Activated CD8-positive, alpha-beta memory T cell treated with anti-CD3 and anti-CD28 coated beads for 36 hours (primary cell): ENCODE results near the gene CCDC185. TPM values are rescaled to one million over a fixed set of nuclear protein-coding genes. Genes with fewer than 3 reads are reported as not detected.
"Not testable (repeated sequence)": the region's sequence is repeated elsewhere in the genome, so short reads cannot be mapped to it uniquely, and the experiment has no call there.

Experiments used
- CTCF ChIA-PET: fragments of 350-600 bp; sonication (Branson Sonifier 250); formaldehyde crosslinking; loops from one replicate; lab custom pipeline; 2021; ENCODE audit warnings: antibody characterized with exemption; lab: Charles Lee
- POLR2A ChIA-PET: fragments of 350-600 bp; sonication (Branson Sonifier 250); formaldehyde crosslinking; loops from one replicate; lab custom pipeline; 2021; ENCODE audit warnings: antibody characterized with exemption; lab: Charles Lee
- total RNA-seq, 2 experiments: library from RNA; stranded (reverse); gene quantifications; one replicate each; pipeline ENCODE4 v1.2.3, GENCODE V29; 2021

Gene CCDC185
- total RNA-seq, 2 experiments from 2014 or later, result not detected

DNA sequence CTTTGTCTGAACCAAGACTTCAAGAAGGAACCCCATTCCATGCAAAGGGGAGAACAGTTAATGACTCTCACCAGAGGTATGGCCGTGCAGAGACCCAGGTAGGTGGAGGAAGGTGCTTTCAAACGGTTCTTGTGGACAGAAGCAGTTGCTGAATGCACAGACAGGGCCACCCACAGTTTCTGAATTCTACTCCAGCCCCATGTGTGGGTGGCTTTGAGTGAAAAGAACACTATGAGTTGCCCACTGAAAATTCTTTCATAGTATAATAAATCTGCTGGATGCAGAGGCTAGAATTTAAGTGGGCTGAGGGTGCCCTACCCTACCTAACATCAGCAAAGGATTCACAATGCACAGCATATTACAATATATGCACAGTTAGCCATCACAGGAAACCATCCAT is 7.2 kb upstream of the CCDC185 start:
- CTCF ChIA-PET, result no interaction called here
- POLR2A ChIA-PET, result no interaction called here

GRCh38 chr1:223390618-223391017 is 2.6 kb upstream of the CCDC185 start:
- POLR2A ChIA-PET, result no interaction called here

DNA sequence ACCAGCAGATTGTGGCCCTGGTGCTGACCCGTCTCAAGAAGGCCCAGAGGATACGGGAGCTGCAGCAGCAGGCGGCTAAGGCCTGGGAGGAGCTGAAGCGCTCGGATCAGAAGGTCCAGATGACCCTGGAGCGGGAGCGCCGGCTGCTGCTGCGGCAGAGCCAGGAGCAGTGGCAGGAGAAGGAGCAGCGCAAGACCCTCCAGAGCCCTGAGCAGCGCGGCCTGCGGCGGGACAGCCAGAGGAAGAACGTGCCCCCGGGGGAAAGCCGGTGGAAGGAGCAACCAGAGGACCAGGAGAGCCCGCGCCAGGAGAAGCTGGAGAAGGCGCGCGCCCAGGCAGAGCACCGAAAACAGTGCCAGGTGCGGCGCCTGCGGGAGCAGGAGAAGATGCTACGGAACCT is 1.0 kb downstream of the CCDC185 start:
- ChIA-PET POLR2A (no interaction called here), CTCF (no interaction called here)

More at GRCh38 chr1:223390618-223391017, 2.6 kb upstream of the CCDC185 start:
- CTCF ChIA-PET, result no interaction called here

- ChIA-PET CTCF (no interaction called here), POLR2A (no interaction called here)
Observed at GRCh38 chr1:223394706-223395105, 1.5 kb downstream of the CCDC185 start.

DNA sequence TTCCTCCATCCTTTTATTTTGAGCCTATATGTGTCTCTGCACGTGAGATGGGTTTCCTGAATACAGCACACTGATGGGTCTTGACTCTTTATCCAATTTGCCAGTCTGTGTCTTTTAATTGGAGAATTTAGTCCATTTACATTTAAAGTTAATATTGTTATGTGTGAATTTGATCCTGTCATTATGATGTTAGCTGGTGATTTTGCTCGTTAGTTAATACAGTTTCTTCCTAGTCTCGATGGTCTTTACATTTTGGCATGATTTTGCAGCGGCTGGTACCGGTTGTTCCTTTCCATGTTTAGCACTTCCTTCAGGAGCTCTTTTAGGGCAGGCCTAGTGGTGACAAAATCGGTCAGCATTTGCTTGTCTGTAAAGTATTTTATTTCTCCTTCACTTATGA is 6.2 kb downstream of the CCDC185 start:
- POLR2A ChIA-PET, CTCF ChIA-PET: not testable (repeated sequence)

- CTCF ChIA-PET, result no interaction called here
- POLR2A ChIA-PET, result no interaction called here
Observed at GRCh38 chr1:223401873-223402789, 8.9 kb downstream of the CCDC185 start.

- POLR2A ChIA-PET, result no interaction called here
- CTCF ChIA-PET, result no interaction called here
Observed at GRCh38 chr1:223402790-223403142, 9.6 kb downstream of the CCDC185 start.

DNA sequence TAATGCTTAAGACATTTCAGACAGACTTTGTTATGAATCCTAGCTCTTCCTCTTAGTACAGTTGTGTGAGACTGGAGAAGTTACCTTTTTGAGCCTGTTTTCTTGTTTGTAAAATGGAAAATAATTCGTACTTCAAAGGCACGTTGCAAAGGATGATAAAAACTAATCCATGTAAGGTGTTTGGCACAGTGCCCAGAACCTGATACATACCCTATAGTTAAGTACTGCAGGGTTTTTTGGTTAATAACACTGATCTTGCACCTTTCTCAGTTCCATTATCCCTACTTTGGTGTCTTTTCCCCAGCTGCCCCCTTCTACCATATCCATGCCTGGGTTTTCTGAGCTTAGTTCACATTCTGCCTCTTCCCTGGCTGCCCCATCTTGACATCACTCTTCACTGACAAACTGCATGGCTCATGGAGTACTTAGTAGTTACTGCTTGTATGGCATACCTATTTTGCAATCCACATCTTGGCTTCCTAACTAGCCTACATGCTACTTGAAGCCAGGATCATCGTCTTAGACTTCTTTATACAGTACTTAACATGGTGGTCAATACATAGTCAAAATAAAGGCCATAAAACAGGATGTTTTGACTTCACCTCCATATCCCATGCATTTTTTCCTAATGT is 10.1 kb downstream of the CCDC185 start:
- CTCF ChIA-PET, result no interaction called here

GRCh38 chr1:223405507-223405906 is 12.3 kb downstream of the CCDC185 start:
- ChIA-PET POLR2A (no interaction called here), CTCF (no interaction called here)

More for the DNA sequence above, 10.1 kb downstream of the CCDC185 start:
- POLR2A ChIA-PET, result no interaction called here

- POLR2A ChIA-PET, result no interaction called here
- CTCF ChIA-PET, result no interaction called here
Observed at GRCh38 chr1:223410036-223410435, 16.8 kb downstream of the CCDC185 start.

DNA sequence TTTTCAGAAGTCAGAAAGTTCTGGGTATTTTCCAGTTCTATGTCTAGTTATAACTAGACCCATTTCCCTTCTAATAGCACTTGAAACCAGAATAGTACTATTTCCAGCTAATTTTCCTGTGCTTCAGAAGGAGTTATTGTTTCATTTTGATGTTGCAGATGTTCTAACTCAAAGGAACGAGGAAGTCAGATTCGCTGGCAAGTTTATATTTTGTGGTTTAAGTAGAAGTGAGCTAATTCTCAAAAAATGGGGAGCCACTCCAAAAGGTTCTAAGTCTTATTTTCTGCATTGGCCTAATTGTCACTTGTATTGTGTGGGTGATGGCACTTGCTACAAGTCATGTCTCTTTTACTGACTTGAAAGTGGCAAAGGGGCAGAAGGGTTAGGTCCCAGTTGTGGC is 18.1 kb downstream of the CCDC185 start:
- ChIA-PET POLR2A (no interaction called here), CTCF (no interaction called here)

DNA sequence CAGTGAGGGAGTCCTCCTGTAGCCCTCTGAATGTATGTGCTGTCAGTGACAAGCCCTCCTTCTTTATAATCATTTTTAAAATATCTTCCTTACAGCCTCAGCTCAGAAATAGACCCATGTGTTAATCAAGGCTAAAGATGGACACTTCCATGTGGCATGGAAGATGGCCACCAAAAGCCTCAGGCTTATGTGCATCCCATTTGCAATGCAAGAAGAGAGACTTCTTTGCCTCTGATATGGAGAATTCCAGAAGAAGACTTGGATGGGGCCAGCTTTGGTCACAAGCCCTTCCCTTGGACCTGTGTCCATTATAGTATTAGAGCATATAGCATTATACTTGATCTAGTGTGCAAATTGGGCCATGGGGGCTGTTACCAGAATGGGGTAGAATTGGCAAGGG is 18.5 kb downstream of the CCDC185 start:
- ChIA-PET CTCF (no interaction called here), POLR2A (no interaction called here)

DNA sequence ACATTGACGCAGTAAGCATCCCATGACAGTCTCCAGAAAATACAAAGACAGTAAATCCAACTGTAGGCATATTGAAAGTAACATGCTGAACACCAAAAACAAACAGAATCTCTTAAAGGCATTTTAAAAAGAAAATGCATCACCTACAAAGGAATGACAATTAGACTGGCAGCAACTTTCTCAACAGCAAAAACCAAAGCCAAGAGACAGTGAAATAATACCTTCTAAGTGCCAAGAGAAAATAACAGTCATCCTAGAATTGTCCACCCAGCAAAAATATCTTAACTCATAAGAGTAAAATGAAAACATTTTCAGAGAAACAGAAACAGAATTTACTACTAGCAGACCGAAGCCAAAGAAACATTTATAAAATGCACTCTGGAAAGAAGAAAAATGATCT is 20.0 kb downstream of the CCDC185 start:
- CTCF ChIA-PET, result no interaction called here
- POLR2A ChIA-PET, result no interaction called here

- POLR2A ChIA-PET, result no interaction called here
- CTCF ChIA-PET, result no interaction called here
Observed at GRCh38 chr1:223417444-223417843, 24.2 kb downstream of the CCDC185 start.

DNA sequence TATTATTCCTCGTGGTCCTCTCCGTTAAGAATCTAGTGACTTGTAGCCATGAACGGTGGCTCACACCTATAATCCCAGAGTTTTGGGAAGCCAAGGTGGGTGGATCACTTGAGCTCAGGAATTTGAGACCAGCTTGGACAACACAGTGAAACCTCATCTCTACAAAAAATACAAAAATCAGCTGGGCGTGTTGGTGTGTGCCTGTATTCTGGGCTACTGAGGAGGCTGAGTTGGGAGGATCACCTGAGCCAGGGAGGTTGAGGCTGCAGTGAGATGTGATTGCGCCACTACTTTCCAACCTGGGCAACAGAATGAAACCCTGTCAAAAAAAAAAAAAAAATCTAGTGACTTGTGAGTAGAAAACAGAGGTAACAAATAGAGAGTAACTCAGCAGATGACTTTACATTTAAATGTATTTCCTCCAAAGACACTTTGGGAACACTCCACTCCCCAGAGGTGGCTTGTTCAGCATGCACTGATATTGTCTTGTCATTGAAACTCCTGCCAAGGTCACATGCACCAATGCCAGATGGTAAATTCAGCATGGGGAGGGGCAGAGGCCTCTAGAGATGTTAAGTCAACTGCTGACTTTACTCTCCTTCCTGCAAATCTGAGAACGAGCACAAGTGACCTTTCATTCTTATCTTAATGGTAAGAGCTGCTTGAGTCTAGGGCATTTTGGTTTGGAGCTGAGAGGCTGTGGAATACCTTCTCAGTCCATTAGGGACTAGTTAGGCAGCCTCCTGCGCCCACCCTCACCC is 24.9 kb downstream of the CCDC185 start:
- ChIA-PET POLR2A (no interaction called here), CTCF (no interaction called here)

DNA sequence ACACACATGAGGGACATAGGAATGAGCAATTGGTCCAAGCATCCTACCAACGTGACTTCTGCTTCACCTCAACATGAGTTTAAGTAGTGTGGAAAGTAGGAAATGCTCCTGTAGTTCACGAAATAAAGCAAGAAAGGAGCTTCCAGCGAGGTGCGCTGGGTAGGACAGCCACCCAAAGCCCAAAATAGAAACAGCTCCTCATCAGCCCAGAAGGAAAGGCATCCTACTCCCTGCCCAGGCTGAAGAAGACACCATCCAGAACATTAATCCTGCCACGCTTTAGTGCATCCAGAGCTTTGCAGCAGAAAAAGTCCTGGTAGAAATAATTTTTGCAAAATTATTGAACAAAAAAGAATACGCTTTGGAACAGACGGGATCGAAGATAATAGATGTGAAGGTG is 25.9 kb downstream of the CCDC185 start:
- POLR2A ChIA-PET, result no interaction called here
- CTCF ChIA-PET, result no interaction called here

- ChIA-PET CTCF (no interaction called here), POLR2A (no interaction called here)
Observed at GRCh38 chr1:223419561-223419960, 26.3 kb downstream of the CCDC185 start.

GRCh38 chr1:223421025-223421424 is 27.8 kb downstream of the CCDC185 start:
- ChIA-PET CTCF (no interaction called here), POLR2A (no interaction called here)

GRCh38 chr1:223421676-223422075 is 28.5 kb downstream of the CCDC185 start:
- ChIA-PET CTCF (no interaction called here), POLR2A (no interaction called here)

- POLR2A ChIA-PET, result no interaction called here
- CTCF ChIA-PET, result no interaction called here
Observed at GRCh38 chr1:223422911-223423310, 29.7 kb downstream of the CCDC185 start.
